CD4-positive, alpha-beta T cell treated with Interleukin-17A for 4 hours (primary cell): Measurements from ENCODE around the gene VENTX.
A peak's percentile ranks its signal among the peaks of the same experiment; 100 is the strongest.
"Not testable (repeated sequence)": the region's sequence is repeated elsewhere in the genome, so short reads cannot be mapped to it uniquely, and the experiment has no call there.

ENCODE experiments used
- DNase-seq: peaks from one replicate; pipeline ENCODE4 v3.0.0-alpha.2; 2020; ENCODE audit warnings: mixed read lengths

The VENTX gene

GRCh38 chr10:133258818-133259601 is 21.4 kb downstream of the VENTX start:
- DNase-seq, result peak; percentile 90

- no peak for DNase-seq
These were observed 21.9 kb downstream of the VENTX start for GRCh38 chr10:133259602-133259989.

GRCh38 chr10:133260895-133261725 is 23.5 kb downstream of the VENTX start:
- peak; percentile 66 for DNase-seq

- peak; percentile 87 for DNase-seq
These were observed 24.2 kb downstream of the VENTX start for GRCh38 chr10:133261726-133262325.

- peak; percentile 13 for DNase-seq
These were observed 25.0 kb downstream of the VENTX start for GRCh38 chr10:133262696-133263095.

- DNase-seq, result no peak
These were observed 26.0 kb downstream of the VENTX start for GRCh38 chr10:133263674-133264073.

GRCh38 chr10:133264461-133264860 is 26.8 kb downstream of the VENTX start:
- peak; percentile 78 for DNase-seq

- not testable (repeated sequence) for DNase-seq
These were observed 27.4 kb downstream of the VENTX start for GRCh38 chr10:133265052-133265451.

GRCh38 chr10:133266056-133266795 is 28.6 kb downstream of the VENTX start:
- DNase-seq, result no peak

- DNase-seq, result no peak
These were observed 29.6 kb downstream of the VENTX start for GRCh38 chr10:133267293-133267692.

- DNase-seq, result no peak
These were observed 30.2 kb downstream of the VENTX start for GRCh38 chr10:133267829-133268228.

- DNase-seq, result no peak
These were observed 30.9 kb downstream of the VENTX start for GRCh38 chr10:133268532-133268931.

GRCh38 chr10:133269367-133269766 is 31.7 kb downstream of the VENTX start:
- no peak for DNase-seq

- DNase-seq, result no peak
These were observed 32.5 kb downstream of the VENTX start for GRCh38 chr10:133270204-133270603.

GRCh38 chr10:133270773-133271297 is 33.2 kb downstream of the VENTX start:
- DNase-seq, result no peak

GRCh38 chr10:133271521-133272300 is 34.1 kb downstream of the VENTX start:
- DNase-seq, result no peak

GRCh38 chr10:133272301-133272963 is 34.8 kb downstream of the VENTX start:
- no peak for DNase-seq

GRCh38 chr10:133272964-133273420 is 35.3 kb downstream of the VENTX start:
- DNase-seq, result no peak

GRCh38 chr10:133273534-133274143 is 36.0 kb downstream of the VENTX start:
- DNase-seq, result no peak
